Stimulated activated CD4-positive, alpha-beta T cell treated with anti-CD3 and anti-CD28 coated beads, Interleukin-1b, Interleukin-23, amount 100 ng/mL, for 1 hour (primary cell): ENCODE data around the gene FSTL5.

Experiments used
- DNase-seq, 2 donors: peaks; one replicate each; pipeline ENCODE4 v3.0.0-alpha.2; 2020; ENCODE audit warnings: low read depth in 2 of 2

Gene FSTL5

DNA sequence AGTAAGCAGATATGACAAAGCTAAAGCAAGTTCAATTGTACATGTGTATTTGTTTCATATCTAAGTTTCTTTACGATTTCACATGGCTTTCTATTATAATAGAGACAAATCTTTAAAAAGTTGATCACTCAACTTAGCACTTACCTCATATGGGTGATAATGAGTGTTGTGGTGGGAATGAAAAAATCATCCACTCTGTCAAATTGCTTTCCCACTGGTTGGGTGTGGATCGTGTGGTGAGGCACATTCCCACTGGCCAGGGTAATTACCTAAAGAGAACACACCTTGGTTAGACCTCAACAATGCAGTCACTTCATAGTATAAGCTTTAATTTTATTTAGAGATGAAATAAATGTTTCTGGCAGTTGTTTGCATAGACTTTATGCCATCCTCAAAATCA lies 708.9 kb downstream of the FSTL5 start:
- no peak for DNase-seq

DNA sequence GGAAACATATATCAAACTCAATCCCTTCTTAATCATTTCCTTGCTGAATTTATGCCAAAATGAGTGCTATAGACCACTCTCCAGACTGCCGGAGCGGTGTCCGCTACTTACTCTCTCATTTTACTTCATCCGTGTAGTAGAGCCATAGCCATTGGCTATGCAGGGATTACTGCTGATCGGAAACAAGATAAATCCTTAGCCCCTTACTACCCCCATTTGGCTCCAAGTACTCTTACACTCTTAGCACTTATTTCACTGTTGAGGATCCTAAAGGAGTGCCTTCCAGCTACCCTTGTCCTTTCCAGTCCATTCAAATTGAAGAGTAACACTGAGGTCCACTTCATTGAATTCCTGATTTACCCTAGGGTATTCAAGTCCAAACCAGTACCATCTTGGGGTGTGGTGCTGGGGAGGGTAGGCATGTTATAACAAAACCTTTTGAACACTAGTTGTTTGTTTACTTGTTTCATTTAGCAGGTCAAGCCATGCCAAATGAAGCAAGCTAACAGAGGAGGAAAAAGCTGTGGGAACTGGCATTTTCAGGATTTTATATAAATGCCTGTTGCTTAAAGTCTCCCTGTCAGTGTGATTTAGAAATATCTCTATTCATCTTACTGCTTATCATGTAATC lies 715.1 kb downstream of the FSTL5 start:
- no peak for DNase-seq

DNA sequence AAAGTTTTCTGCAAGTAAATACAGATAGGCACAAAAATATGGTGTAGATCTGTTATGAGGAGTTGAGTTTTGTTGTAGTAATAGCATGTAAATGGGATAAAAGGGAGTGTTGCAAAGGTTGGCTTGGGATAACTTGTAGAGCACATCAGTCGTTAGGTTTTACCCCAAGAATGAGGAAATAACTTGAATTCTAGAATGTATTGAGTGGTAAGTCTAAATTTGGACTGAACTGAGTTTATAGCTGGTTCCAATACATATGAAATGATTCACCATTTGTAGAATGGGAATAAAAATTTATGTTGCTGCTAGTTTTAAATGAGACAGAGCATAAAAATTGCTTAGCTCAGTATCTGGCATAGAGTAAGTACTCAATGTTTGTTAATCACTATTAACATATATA lies 719.2 kb downstream of the FSTL5 start:
- DNase-seq, result no peak

DNA sequence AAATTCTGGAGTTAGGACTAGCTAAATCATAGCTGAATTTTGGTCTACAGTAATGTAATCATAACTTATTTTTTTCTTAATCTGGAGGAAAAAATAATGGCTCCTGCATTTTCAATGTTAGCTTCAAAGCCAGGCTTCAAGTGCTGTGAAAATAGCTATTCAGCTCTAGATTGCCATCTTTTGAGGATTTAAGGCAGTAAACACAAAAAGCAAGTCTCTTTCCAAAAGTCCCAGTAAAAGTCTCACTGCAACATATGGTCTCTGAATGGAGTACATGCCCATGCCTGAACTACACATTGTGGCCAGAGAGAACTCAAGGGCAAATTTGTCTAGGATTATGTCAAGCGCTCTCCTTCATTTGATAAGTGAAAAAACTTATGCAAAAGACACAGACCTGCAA lies 720.9 kb downstream of the FSTL5 start:
- no peak for DNase-seq

DNA sequence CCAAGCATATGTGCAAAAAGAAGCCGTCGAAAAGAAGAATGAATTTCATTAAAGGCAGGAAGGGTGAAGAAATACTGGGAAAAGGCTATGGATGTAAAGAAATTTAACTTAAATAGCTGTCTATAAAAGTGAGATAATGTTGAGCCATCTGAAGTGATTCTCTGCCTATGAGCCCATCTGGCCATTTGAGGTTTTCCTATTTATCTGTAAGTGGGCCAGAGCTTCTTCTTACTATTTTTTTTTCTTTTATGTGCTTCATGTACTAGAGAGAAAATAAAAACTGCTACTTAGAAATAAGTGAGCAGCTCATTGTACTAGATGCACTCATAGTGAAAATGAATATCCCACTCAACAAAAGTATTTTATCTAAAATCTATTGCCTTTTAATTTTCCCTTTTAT lies 725.7 kb downstream of the FSTL5 start:
- DNase-seq, result no peak

DNA sequence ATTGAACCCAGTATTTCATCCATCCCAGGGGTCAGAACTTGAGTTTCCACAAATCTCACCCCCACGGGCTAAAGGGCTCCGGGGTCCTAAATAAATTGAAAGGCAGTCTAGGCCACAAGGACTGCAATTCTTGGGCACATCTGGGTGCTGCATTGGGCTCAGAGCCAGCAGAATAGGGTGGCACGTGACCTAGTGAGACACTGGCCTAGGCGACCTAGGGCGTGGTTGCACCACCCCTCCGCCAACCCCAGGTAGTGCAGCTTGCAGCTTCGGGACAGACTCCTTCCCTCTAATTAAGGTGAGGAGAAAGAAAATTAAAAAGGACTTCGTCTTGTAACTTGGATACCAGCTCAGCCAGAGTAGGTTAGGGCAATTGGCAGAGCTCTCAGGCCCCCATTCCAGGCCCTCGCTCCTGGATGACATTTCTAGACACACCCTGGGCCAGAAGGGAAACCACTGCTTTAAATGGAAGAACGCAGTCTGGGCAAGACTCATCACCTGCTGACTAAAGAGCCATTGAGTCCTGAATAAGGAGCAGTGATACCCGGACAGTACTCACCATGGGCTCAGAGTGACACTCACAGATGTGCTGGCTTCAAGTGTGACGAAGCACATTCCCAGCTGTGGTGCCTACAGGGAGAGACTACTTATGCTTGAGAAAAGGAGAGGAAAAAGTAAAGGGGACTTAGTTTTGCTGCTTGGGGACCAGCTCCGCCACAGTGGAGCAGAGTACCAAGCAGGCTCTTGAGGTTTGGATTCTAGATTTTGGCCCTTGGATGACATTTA lies 735.4 kb downstream of the FSTL5 start:
- DNase-seq, result no peak

DNA sequence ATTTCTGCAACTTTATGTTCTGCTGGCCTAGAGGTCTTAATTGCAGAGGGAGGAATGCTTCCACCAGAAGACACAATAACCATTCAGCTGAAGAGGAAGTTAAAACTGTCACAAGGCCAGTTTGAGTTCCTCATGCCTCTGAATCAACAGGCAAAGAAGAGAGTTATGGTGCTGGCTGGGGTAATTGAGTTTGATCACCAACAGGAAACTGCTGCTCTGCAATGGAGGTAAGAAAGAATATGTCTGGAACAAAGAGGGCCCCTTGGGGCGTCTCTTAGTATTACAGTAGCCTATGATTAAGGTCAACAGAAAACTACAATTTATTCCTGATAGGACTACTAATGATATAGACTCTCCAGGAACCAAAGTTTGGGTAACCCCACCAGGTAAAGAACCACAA lies 744.0 kb downstream of the FSTL5 start:
- DNase-seq, result no peak

DNA sequence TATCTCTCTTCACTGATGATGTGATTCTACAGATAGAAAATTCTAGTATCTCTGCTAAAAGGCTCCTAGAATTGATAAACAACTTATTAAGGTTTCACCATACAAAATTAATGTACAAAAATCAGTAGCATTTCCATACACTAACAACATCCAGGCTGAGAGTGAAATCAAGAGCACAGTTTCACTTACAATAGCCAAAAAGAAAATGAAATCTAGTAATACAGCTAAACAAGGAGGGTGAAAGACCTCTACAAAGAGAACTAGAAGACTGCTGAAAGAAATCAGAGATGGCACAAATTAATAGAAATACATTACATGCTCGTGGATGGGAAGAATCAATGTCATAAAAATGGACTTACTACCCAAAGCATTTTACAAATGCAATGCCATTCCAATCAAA lies 751.9 kb downstream of the FSTL5 start:
- no peak for DNase-seq

DNA sequence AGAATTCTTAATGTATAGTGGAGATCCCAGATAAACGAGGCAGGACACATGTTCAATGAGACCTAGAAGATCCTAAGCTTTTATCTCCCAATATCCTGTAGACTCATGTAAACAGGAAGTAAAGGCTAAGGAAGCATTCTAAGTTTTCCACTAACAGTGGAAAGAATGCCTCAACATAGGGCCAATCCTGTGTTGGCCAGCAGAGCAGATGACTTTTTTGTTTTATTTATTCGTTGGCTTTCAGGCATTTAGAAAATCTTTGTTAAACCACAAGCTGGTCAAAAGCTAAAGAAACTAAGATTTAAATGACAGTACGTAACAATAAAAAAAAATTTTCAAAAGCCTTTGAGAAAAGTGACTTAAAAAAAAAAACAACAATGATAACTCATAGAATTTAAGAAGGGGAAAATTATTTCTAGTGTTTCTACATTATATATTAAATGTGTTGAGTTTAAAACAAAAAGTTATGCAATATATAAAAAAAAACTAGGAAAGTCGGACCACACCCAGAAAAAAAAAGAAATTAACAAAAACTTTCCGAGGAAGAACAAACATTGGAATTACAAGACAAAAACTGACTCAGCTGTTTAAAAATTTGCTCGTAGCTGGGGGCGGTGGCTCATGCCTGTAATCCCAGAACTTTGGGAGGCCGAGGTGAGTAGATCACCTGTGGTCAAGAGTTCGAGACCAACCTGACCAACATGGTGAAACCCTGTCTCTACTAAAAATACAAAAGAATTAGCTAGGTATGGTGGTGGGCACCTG lies 759.3 kb downstream of the FSTL5 start:
- DNase-seq, result no peak

DNA sequence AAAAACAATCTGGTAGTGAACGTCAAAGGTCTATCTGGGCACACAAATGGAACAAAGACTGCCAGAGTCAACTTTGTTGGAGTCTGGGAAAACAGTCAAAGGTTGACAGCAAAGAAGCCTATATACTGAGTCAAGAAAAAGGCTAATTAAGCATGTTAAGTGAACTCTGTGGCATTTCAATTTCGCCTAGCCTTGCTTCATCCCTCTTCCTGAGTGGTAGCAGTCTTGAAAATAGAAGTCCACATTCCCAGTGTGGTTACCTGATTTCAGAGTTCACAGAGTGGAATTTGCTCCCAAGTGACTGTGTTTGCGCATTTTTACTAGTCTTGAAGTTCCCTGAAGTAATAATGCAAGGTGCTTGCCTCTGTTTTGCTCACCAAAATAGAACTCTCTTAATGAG lies 760.0 kb downstream of the FSTL5 start:
- DNase-seq, result no peak

DNA sequence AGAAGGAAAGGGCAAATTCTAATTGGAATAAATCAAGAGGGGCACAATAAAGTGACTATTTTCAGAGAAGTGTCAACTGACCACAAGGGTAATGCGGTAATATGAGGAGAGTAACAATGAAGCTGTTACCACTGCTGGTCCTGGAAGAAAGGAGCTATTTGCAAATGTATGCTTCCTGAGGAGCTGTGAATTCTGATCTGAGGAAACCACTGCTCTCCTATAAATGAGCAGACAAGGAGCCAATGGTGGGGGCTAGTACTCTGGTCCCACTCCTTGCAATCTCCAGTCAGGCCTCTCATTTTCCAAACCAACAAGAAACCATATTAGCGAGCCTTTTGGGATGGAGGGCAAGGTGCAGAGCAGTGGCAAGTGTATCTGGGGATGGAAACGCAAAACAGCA lies 770.2 kb downstream of the FSTL5 start:
- no peak for DNase-seq

DNA sequence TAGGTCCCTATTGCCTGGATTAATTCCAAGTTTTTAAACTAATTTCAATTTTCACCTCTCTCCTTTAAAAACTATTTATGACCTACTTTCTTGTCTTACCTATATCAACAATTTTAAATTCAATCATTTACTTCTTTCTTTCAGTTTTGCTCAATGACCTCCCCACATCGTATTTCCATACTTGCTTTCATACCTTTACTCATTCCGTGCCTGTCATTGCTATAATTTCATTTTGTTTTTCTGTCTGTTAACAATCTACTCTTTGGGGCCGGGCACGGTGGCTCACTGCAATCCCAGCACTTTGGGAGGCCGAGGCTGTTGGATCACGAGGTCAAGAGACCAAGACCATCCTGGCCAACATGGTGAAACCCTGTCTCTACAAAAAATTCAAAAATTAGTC lies 781.1 kb downstream of the FSTL5 start:
- no peak for DNase-seq

DNA sequence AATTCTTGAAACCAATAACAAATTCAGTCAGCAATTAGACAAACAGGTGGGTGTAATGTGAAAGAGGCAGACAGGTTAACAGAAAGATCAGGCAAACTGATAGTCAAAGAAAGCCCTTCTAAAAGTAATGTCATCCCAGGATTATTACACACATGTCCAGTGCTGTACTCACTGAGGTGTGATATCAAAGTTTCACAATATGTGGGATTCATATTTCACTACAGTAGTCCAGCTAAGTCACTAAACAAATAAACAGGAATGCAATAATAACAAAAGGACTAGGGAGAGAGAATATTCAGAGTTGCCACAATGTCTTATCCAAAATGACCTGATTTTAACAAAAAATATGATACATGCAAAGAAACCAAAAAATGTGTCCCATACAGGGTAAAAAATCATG lies 787.5 kb downstream of the FSTL5 start:
- DNase-seq, result no peak

DNA sequence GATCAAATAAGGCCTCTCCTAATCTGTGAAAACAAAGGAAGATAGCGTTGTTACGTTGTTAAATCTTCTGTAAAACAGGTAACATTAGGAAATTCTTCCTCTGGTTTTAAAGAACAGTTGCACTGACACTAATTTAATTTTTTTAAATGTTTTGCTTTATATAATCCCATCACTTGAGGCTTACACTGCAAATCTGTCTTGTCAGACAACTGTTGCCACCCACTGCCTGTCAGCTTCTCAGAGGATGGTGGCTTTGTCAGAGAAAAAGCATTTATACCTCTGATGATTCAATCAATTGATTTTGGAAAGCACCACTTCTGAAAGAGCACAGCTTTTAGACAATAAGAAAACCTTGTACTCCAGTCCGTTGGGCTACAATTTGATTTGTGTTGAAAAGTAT lies 799.1 kb downstream of the FSTL5 start:
- no peak for DNase-seq

DNA sequence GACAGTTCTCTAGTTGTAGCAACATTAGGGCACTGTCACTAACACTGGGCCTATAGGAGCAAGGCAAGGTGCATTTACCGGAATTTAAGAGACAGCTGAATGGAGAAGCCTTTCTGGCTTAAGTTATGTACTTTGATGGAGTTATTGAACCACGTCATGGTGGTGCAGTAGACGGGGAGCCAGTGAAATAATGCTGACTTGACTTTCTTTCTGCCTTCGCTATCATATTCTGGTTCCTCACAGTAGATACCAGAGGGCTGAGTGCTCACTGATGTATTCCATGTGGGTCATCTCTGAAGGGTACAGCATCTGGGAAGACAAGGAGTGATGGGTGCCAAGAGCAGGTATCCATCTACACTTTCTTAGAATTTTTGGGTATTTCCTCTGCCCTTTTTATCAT lies 802.8 kb downstream of the FSTL5 start:
- no peak for DNase-seq

DNA sequence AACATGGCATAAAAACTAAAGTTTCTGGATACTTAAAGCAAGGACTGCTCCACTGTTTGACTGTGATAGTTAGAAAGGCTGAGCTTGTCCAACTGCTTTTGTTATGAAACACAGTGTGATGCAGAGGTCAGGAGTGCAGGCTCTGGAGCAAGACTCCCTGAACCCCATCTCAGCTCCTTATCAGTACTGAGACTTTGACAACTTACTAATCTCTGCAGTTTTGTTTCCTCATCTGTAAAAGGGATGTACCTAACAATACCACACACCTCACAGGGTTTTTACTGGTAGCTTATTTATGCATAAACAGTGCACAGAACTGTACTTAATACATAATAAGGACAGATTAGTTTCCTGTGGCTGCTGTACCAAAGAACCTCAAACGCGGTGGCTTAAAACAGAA lies 804.3 kb downstream of the FSTL5 start:
- no peak for DNase-seq

DNA sequence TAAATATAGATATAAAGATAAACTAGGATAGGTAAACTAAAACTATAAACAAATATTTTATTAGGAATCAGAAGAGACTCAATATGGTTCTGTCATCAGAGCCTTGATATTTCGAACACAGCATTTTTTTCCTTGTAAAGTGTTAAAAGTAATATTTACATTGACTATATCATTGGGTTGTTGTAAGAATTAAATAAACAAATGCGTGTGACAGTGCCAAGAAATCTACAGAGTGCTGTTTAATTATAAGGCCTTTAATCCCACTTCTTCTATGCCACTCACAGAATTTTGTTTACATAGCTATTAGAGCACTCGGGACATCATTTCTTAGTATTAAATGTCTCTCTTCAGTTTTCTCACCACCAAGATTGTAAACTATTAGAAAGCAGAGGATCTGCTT lies 807.4 kb downstream of the FSTL5 start:
- DNase-seq, result no peak

DNA sequence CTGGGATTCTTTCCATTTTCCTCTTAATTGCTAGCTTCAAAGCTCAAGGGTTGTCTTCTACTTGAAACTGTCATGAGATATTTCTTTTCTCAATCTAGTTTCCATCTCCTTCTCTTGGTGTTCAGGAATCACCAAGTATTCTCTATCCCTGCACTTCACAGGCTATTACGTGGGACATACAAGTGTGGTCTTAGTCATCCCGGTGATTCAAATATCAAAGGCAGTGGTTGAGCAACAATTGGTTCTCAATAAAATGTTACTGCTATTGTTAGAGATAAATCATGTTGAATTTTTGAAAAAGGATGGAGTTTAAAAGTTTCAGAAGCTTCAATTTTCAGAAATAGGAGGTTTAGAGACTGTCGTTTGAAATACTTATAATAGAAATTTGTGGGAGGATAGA lies 812.9 kb downstream of the FSTL5 start:
- no peak for DNase-seq

DNA sequence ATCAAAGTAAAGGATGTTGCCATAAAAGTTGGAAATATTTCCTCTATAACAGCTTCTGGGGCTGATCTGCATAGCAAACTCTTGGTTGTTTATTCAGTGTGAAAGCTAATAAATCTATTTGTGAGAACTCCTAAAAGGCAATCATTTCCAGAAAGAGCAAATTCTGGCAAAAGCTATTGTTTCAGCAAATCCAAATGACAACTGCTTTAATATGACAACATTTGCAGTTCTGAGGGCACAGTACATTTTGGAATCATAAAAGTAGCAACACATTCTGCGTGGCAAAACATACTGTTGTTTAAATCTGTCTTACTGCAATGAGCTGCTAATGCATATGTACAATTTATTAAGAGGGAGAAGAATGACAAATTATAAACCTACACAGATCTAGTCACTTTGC lies 818.1 kb downstream of the FSTL5 start:
- DNase-seq, result no peak

DNA sequence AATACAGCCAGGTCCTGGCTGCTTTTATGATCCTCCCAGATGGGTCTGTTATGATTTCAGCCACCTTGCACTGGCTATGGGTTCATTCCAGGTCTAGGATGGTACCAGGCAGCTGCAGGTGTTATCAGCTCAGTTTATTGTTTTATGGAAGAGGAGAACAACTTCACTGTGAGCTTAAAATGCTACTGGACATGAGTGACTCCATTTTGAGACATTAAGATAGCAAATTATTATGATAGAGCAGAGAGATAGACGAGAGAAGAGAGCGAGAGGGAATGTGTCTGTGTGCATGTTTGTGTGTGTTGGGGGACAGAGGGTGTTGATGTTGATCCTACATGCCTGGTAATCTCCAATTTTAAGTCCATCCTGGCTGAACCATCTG lies 820.2 kb downstream of the FSTL5 start:
- DNase-seq, result no peak

DNA sequence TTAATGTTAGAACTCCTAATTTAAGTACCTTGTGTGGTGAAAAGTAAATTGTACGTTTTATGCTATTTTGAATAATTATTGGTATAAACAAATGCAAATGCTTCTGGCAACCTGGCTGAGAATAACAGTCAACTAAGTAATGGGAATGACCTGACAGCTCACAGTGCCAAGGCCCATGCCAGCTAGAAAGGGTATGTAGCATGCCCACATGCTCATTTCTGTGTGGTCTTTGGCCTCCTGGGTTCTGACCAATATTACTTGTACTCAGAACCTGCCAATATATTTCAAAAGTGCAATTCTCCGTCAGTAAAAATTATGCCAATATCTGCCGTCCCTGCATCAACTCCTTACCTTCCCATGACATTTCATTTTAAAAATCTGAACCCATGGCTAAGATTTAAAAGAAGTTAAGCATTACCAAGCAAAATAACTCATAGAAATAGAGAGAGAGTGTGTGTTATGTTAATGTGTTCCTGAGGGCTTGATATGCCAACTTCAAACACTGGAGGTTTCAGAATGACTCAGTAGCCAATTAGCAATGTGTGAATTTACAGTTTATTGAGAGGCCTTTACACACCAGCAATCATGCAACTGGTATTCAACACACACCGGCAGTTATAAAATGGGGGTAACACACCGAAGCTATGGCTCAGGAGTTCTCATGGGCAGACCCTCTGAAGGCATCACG lies 820.8 kb downstream of the FSTL5 start:
- no peak for DNase-seq

DNA sequence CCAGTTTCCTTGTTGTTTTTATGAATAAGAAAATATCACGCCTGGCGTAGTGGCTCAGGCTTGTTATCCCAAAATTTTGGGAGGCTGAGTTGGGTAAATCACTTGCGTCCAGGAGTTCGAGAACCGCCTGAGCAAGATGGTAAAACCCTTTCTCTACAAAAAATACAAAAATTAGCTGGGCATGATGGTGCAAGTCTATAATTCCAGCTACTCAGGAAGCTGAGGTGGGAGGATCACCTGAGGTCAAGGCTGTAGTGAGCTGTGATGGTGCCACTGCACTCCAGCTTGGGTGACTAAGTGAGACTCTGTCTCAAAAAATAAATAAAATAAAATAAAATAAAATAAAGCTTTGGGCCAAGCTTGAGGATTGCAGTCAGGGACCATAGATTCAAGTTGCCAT lies 827.2 kb downstream of the FSTL5 start:
- no peak for DNase-seq
